ENCODE data around the gene ADAMTSL3. TPM values are rescaled to one million over a fixed set of nuclear protein-coding genes. Genes with fewer than 3 reads are reported as not detected.

Gene ADAMTSL3
- total RNA-seq, 1 donor = 0.72 TPM

DNA sequence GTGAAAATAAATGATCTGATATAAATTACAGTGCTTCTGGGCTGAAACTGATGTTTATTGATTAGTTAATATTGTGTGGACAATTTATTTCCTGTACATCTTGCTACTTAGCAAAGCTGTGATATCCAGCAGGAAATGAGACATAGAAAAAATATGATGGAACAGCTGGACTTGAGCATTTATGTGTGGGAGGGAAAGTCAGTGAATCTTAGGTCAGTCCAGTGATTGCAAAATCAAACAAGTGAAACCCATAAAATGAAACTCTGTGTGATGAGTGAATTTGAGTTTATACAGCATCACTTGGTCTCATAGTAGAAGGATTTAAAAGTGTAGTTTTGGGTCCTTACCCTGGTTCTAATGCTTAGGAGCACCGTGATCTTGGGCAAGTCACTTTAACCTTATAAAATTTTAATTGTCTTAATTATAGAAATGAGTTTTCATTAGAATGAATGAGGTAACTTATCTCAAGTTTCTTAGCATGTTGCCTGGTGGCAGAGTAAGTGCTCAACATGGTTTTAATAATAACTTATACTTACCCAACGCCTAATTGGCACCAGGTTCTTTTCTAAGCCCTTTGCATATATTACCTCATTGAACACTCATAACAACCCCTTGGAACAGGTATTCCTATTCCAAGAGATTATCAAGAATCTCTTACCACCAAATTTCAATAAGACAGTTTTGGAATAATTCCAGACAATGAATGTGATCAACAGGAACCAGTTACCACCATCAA, 194.6 kb downstream of the ADAMTSL3 start:
- H3K4me2 ChIP-seq (ENCODE audit: insufficient read depth, low read length) = peak overlapping the region; percentile 56
- TF ChIP-seq, protein P1, sequence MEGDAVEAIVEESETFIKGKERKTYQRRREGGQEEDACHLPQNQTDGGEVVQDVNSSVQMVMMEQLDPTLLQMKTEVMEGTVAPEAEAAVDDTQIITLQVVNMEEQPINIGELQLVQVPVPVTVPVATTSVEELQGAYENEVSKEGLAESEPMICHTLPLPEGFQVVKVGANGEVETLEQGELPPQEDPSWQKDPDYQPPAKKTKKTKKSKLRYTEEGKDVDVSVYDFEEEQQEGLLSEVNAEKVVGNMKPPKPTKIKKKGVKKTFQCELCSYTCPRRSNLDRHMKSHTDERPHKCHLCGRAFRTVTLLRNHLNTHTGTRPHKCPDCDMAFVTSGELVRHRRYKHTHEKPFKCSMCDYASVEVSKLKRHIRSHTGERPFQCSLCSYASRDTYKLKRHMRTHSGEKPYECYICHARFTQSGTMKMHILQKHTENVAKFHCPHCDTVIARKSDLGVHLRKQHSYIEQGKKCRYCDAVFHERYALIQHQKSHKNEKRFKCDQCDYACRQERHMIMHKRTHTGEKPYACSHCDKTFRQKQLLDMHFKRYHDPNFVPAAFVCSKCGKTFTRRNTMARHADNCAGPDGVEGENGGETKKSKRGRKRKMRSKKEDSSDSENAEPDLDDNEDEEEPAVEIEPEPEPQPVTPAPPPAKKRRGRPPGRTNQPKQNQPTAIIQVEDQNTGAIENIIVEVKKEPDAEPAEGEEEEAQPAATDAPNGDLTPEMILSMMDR (IDR thresholded peaks at IDR 0.05; ENCODE audit: extremely low read depth, low read depth, low read length) = no peak
- no peaks in the 10 kb centered on the region for H3K79me2 ChIP-seq (ENCODE audit: insufficient read depth, low read length)
- no peaks in the 10 kb centered on the region for H4K20me1 ChIP-seq (ENCODE audit: insufficient read depth, low read length)
- peak overlapping the region; percentile 68 for H3K27ac ChIP-seq (ENCODE audit: low read depth, low read length)
- no peaks in the 10 kb centered on the region for H3K27me3 ChIP-seq (ENCODE audit: insufficient read depth, low read length)
- peaks cover 37% of the 10 kb centered on the region for H3K4me1 ChIP-seq (ENCODE audit: insufficient read depth, low read length)
- no peaks in the 10 kb centered on the region for H3K9me3 ChIP-seq (ENCODE audit: low read depth, low read length)
- no peak overlapping the region for H3K4me3 ChIP-seq (ENCODE audit: insufficient read depth, low read length)
- no peak overlapping the region for H2AFZ ChIP-seq (ENCODE audit: low read length)
- H3K36me3 ChIP-seq (ENCODE audit: insufficient read depth, low read length) = no peaks in the 10 kb centered on the region
- peak; percentile 49 for DNase-seq (ENCODE audit: insufficient read length, low spot score, missing footprints)

DNA sequence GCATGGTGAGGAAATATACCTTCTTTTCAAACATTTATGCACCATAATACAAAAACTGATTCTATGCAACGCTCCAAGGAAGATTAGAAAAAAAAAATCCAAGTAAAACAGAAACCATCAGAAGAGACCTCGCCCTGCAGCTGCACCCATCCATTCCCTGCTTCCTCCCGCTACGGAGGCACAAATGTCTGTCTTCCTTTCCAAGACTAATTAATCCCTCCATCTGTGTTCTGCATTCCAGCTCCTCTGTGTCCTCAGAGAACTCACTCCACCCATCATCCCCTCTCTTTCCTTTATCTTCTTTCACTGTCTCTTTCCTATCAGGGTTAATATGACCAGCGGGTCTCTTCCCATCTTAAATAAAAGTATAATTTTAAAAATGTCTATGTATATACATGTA, 196.1 kb downstream of the ADAMTSL3 start:
- no peaks in the 10 kb centered on the region for H3K27me3 ChIP-seq (ENCODE audit: insufficient read depth, low read length)
- no peaks in the 10 kb centered on the region for H3K9me3 ChIP-seq (ENCODE audit: low read depth, low read length)
- no peaks in the 10 kb centered on the region for H3K79me2 ChIP-seq (ENCODE audit: insufficient read depth, low read length)
- TF ChIP-seq, protein P1 (IDR thresholded peaks at IDR 0.05; ENCODE audit: extremely low read depth, low read depth, low read length) = no peak
- H3K4me2 ChIP-seq (ENCODE audit: insufficient read depth, low read length) = no peak overlapping the region
- no peaks in the 10 kb centered on the region for H4K20me1 ChIP-seq (ENCODE audit: insufficient read depth, low read length)
- H3K4me1 ChIP-seq (ENCODE audit: insufficient read depth, low read length) = peaks cover 30% of the 10 kb centered on the region
- H3K4me3 ChIP-seq (ENCODE audit: insufficient read depth, low read length) = no peak overlapping the region
- DNase-seq (ENCODE audit: insufficient read length, low spot score, missing footprints) = no peak
- no peak overlapping the region for H2AFZ ChIP-seq (ENCODE audit: low read length)
- H3K36me3 ChIP-seq (ENCODE audit: insufficient read depth, low read length) = no peaks in the 10 kb centered on the region
- no peak overlapping the region for H3K27ac ChIP-seq (ENCODE audit: low read depth, low read length)

DNA sequence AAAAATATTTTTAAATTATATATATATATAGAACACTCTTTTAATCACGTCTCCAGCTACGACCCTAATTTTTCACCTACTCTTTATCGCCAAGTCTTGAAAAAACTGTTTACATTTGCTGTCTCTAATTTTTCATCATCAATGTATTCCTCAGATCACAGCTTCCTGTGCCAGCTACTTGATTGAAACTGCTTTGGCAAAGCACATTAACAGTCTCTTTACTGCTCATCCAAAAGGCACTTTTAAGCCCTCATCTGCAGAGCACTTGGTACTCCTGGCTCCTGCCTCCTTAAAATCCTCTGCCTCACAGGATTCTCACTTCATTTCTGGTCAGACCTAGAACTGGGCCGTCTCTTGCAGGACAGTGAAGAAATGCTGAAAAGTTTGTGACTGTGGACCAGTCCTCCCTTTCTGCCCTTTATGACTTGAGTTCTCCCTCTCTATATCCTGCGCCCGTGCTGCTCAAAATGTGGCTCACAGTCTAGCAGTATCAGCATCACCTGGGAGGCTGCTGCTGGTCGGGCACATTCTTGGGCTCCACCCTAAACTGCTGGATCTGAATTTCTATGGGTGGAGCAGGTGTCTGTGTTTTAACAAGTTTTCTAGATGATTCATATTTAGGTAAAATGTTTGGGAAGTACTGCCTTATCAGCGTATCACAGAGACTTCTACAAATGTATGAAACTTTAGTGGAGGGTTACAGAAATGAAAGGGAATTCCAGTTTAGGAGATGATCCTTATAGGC, 196.8 kb downstream of the ADAMTSL3 start:
- Histone ChIP-seq H3K36me3 (ENCODE audit: insufficient read depth, low read length) (no peaks in the 10 kb centered on the region), H3K27me3 (ENCODE audit: insufficient read depth, low read length) (no peaks in the 10 kb centered on the region), H3K4me2 (ENCODE audit: insufficient read depth, low read length) (no peak overlapping the region), H3K4me3 (ENCODE audit: insufficient read depth, low read length) (no peak overlapping the region), H4K20me1 (ENCODE audit: insufficient read depth, low read length) (no peaks in the 10 kb centered on the region), H2AFZ (ENCODE audit: low read length) (no peak overlapping the region), H3K79me2 (ENCODE audit: insufficient read depth, low read length) (no peaks in the 10 kb centered on the region), H3K27ac (ENCODE audit: low read depth, low read length) (no peak overlapping the region), H3K9me3 (ENCODE audit: low read depth, low read length) (no peaks in the 10 kb centered on the region), H3K4me1 (ENCODE audit: insufficient read depth, low read length) (peaks cover 24% of the 10 kb centered on the region)
- TF ChIP-seq, protein P1 (IDR thresholded peaks at IDR 0.05; ENCODE audit: extremely low read depth, low read depth, low read length) = no peak
- DNase-seq (ENCODE audit: insufficient read length, low spot score, missing footprints) = no peak

DNA sequence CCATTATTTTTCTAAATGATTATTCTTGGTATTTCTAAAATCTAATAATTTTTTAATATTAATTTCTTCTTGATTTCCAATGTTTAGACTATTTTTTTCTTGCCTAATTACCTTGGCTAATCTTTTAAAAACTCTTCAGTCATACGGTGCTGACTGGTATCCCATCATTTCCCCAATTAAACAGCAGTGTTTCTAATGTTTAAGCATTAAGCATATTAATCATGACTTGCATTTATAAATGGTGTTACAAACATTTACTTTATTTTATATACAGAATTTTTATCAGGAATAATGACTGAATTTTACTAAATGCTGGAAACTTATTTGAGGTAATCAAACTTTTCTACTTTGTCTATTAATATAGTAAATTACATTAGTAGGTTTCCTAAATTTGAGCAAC, 199.3 kb downstream of the ADAMTSL3 start:
- H3K4me2 ChIP-seq (ENCODE audit: insufficient read depth, low read length) = no peak overlapping the region
- H2AFZ ChIP-seq (ENCODE audit: low read length) = no peak overlapping the region
- H3K79me2 ChIP-seq (ENCODE audit: insufficient read depth, low read length) = no peaks in the 10 kb centered on the region
- no peaks in the 10 kb centered on the region for H4K20me1 ChIP-seq (ENCODE audit: insufficient read depth, low read length)
- TF ChIP-seq, protein P1 (IDR thresholded peaks at IDR 0.05; ENCODE audit: extremely low read depth, low read depth, low read length) = no peak
- no peaks in the 10 kb centered on the region for H3K36me3 ChIP-seq (ENCODE audit: insufficient read depth, low read length)
- H3K9me3 ChIP-seq (ENCODE audit: low read depth, low read length) = no peaks in the 10 kb centered on the region
- H3K4me3 ChIP-seq (ENCODE audit: insufficient read depth, low read length) = no peak overlapping the region
- no peak overlapping the region for H3K27ac ChIP-seq (ENCODE audit: low read depth, low read length)
- DNase-seq (ENCODE audit: insufficient read length, low spot score, missing footprints) = no peak
- peaks cover 13% of the 10 kb centered on the region for H3K4me1 ChIP-seq (ENCODE audit: insufficient read depth, low read length)
- H3K27me3 ChIP-seq (ENCODE audit: insufficient read depth, low read length) = no peaks in the 10 kb centered on the region
